HepG2 (cell line): ENCODE results near the gene ANXA9. TPM values are rescaled to one million over a fixed set of nuclear protein-coding genes. Genes with fewer than 3 reads are reported as not detected.
A peak's percentile ranks its signal among the peaks of the same experiment; 100 is the strongest.

Experiments used
- CBX5 ChIP-seq: sonication (generic); formaldehyde crosslinking; IDR thresholded peaks from 2 replicates; pipeline ENCODE4 v1.4.0; 2020; ENCODE audit warnings: missing genetic modification reagents, borderline replicate concordance
- EED ChIP-seq: sonication (generic); formaldehyde crosslinking; IDR thresholded peaks from 2 replicates; pipeline ENCODE4 v1.5.0; 2020; ENCODE audit warnings: mild to moderate bottlenecking, missing genetic modification reagents
- JUND ChIP-seq: sonication (generic); formaldehyde crosslinking; IDR thresholded peaks from 2 replicates; pipeline ENCODE4 v1.8.0; 2022; ENCODE audit warnings: mild to moderate bottlenecking, missing genetic modification reagents
- KAT8 ChIP-seq: IDR thresholded peaks from 2 replicates; pipeline ENCODE4 v1.6.1; 2016; ENCODE audit warnings: missing genetic modification reagents, missing compliant biosample characterization
- KLF9 ChIP-seq: IDR thresholded peaks from 2 replicates; pipeline ENCODE4 v1.6.1; 2016; ENCODE audit warnings: low read depth
- MLX ChIP-seq: IDR thresholded peaks from 2 replicates; pipeline ENCODE4 v1.6.1; 2016
- NRL ChIP-seq: sonication (generic); formaldehyde crosslinking; IDR thresholded peaks from 2 replicates; pipeline ENCODE4 v1.5.0; 2020; ENCODE audit warnings: missing genetic modification reagents, mild to moderate bottlenecking, moderate library complexity, borderline replicate concordance
- PBX3 ChIP-seq: sonication (generic); formaldehyde crosslinking; IDR thresholded peaks from 2 replicates; pipeline ENCODE4 v1.8.1; 2023; ENCODE audit warnings: missing genetic modification reagents, inconsistent platforms, borderline replicate concordance
- POGZ ChIP-seq: sonication (generic); formaldehyde crosslinking; IDR thresholded peaks from 2 replicates; pipeline ENCODE4 v1.4.0; 2020; ENCODE audit warnings: mild to moderate bottlenecking, missing genetic modification reagents
- POLR2AphosphoS5 ChIP-seq: IDR thresholded peaks from 2 replicates; pipeline ENCODE4 v1.6.1; 2012; ENCODE audit warnings: low read depth, low read length
- PRDM15 ChIP-seq: sonication (generic); formaldehyde crosslinking; IDR thresholded peaks from 2 replicates; pipeline ENCODE4 v1.4.0; 2020; ENCODE audit warnings: missing genetic modification reagents
- SMC3 ChIP-seq: IDR thresholded peaks from 2 replicates; pipeline ENCODE4 v1.6.1; 2011; ENCODE audit warnings: low read length, improper control_type of control experiment
- THAP9 ChIP-seq: sonication (generic); formaldehyde crosslinking; IDR thresholded peaks from 2 replicates; pipeline ENCODE4; 2020; ENCODE audit warnings: missing genetic modification reagents, mild to moderate bottlenecking, borderline replicate concordance
- UBTF ChIP-seq: sonication (generic); formaldehyde crosslinking; IDR thresholded peaks from 2 replicates; pipeline ENCODE4 v1.4.0; 2020; ENCODE audit warnings: mild to moderate bottlenecking, missing genetic modification reagents
- ZNF367 ChIP-seq: sonication (generic); formaldehyde crosslinking; IDR thresholded peaks from 2 replicates; pipeline ENCODE4 v1.4.0; 2020; ENCODE audit warnings: missing genetic modification reagents, borderline replicate concordance
- ZNF619 ChIP-seq: sonication (generic); formaldehyde crosslinking; IDR thresholded peaks from 2 replicates; pipeline ENCODE4 v1.4.0; 2020; ENCODE audit warnings: mild to moderate bottlenecking, missing genetic modification reagents
- ZZZ3 ChIP-seq: sonication (generic); formaldehyde crosslinking; IDR thresholded peaks from 2 replicates; pipeline ENCODE4 v1.4.0; 2020; ENCODE audit warnings: missing genetic modification reagents, mild to moderate bottlenecking, borderline replicate concordance
- polyA plus RNA-seq, 8 experiments: library from polyadenylated mRNA; depleted of rRNA in 3 of 8; stranded (reverse) in 7 of 8; unstranded in 1 of 8; fragments of >200 nt; fragmentation: Illumina TruSeq in 4 of 8; extraction: Trizol in 4 of 8; gene quantifications; 2 replicates each; pipeline versions ENCODE4 v1.2.1 to v1.2.3, GENCODE V29; 2011 to 2016; ENCODE audit warnings: low read depth in 4 of 8, missing spikeins in 1 of 8, mixed read lengths in 1 of 8; ENCODE audit not compliant: insufficient read depth in 1 of 8
- total RNA-seq, 5 experiments: library from RNA; depleted of rRNA; stranded (reverse); fragments of >200 nt; fragmentation: Illumina TruSeq; extraction: Trizol; gene quantifications; 2 replicates each; pipeline ENCODE4 v1.2.3, GENCODE V29; 2016; ENCODE audit warnings: low read depth in 1 of 5

Gene ANXA9
- total and polyA plus RNA-seq, 2 of the 13 experiments (the other 11 are each of a cell fraction or from before 2014, with no cell fraction given), result 13.3 to 23.9 TPM

- peak; percentile 25; the same call in 1 of the 2 replicates for TF ChIP-seq POGZ (CRISPR knock-in tag)
- TF ChIP-seq MLX (CRISPR knock-in tag), result no peak
- TF ChIP-seq CBX5, result no peak; the same call in 1 of the 2 replicates
- no peak for TF ChIP-seq JUND (CRISPR knock-in tag)
- TF ChIP-seq NRL (CRISPR knock-in tag), result peak; percentile 85
- TF ChIP-seq KAT8 (CRISPR knock-in tag), result 0 out of 2 replicates have a peak, but pooled peaks have one; percentile 50
- TF ChIP-seq ZNF367 (CRISPR knock-in tag), result 0 out of 2 replicates have a peak, but pooled peaks have one; percentile 36
- peak; percentile 87; the same call in 1 of the 2 replicates for TF ChIP-seq THAP9
- TF ChIP-seq ZZZ3 (CRISPR knock-in tag), result no peak
- TF ChIP-seq PRDM15 (CRISPR knock-in tag), result peak; percentile 55; the same call in 1 of the 2 replicates
- no peak for TF ChIP-seq PBX3 (CRISPR knock-in tag)
- TF ChIP-seq UBTF (CRISPR knock-in tag), result peak; percentile 70
- peak; percentile 34; the same call in 1 of the 2 replicates for TF ChIP-seq POLR2AphosphoS5
- no peak for TF ChIP-seq SMC3
- peak; percentile 85; the same call in 1 of the 2 replicates for TF ChIP-seq ZNF619 (CRISPR knock-in tag)
- no peak for TF ChIP-seq KLF9 (CRISPR knock-in tag)
- peak; percentile 87; the same call in 1 of the 2 replicates for TF ChIP-seq EED (CRISPR knock-in tag)
These were observed 26.4 kb downstream of the ANXA9 start, which contains the start of gene PRUNE1 (continued) for GRCh38 chr1:151008244-151009205.
